Loucy (cell line): ENCODE measurements around the gene RAPSN.

Source experiments
- H2AFZ ChIP-seq: fragments of 200-600 bp; sonication (generic); 2 replicates; pipeline ENCODE4 v1.6.0; 2016; ENCODE audit warnings: antibody characterized with exemption, mild to moderate bottlenecking, low read length, moderate library complexity
- H3F3A ChIP-seq: fragments of 200-600 bp; 2 replicates; pipeline ENCODE4 v1.6.0; 2016; ENCODE audit warnings: antibody characterized with exemption, low read depth, mild to moderate bottlenecking
- H3K27me3 ChIP-seq: fragments of 200-600 bp; sonication (generic); 2 replicates; pipeline ENCODE4 v1.6.1; 2014; ENCODE audit warnings: low read length, mild to moderate bottlenecking; ENCODE audit not compliant: insufficient read depth, poor library complexity, severe bottlenecking
- H3K36me3 ChIP-seq: fragments of 200-600 bp; sonication (generic); 2 replicates; pipeline ENCODE4 v1.6.1; 2016; ENCODE audit warnings: low read length; ENCODE audit not compliant: insufficient read depth
- H3K4me1 ChIP-seq: fragments of 200-600 bp; sonication (generic); 2 replicates; pipeline ENCODE4 v1.5.1; 2014; ENCODE audit warnings: low read length, mild to moderate bottlenecking; ENCODE audit not compliant: insufficient read depth, poor library complexity, severe bottlenecking
- H3K4me2 ChIP-seq: fragments of 200-600 bp; sonication (generic); 2 replicates; pipeline ENCODE4 v1.6.0; 2014; ENCODE audit warnings: antibody characterized with exemption, low read length, low read depth, mild to moderate bottlenecking; ENCODE audit not compliant: poor library complexity, severe bottlenecking
- H3K4me3 ChIP-seq: fragments of 200-600 bp; sonication (generic); 2 replicates; pipeline ENCODE4 v1.5.1; 2014; ENCODE audit warnings: low read length, mild to moderate bottlenecking, mixed read lengths; ENCODE audit not compliant: poor library complexity, severe bottlenecking
- H3K79me2 ChIP-seq: fragments of 200-600 bp; sonication (generic); 2 replicates; pipeline ENCODE4 v1.6.1; 2014; ENCODE audit warnings: low read length; ENCODE audit not compliant: insufficient read depth
- H3K9ac ChIP-seq: fragments of 200-600 bp; sonication (generic); 2 replicates; pipeline ENCODE4 v1.6.0; 2014; ENCODE audit warnings: mild to moderate bottlenecking, low read depth, low read length, moderate library complexity; ENCODE audit not compliant: poor library complexity, severe bottlenecking
- H3K9me2 ChIP-seq: fragments of 200-600 bp; sonication (generic); replicated peaks from 2 replicates; pipeline ENCODE4 v1.6.1; 2016; ENCODE audit warnings: low read depth, low read length, mixed read lengths
- H3K9me3 ChIP-seq: fragments of 200-600 bp; sonication (generic); 2 replicates; pipeline ENCODE4 v1.6.1; 2014; ENCODE audit warnings: mild to moderate bottlenecking, antibody characterized with exemption, low read length, low read depth; ENCODE audit not compliant: insufficient read depth
- H4K20me1 ChIP-seq: fragments of 200-600 bp; sonication (generic); 2 replicates; pipeline ENCODE4 v1.6.0; 2014; ENCODE audit warnings: antibody characterized with exemption, low read length, mild to moderate bottlenecking; ENCODE audit not compliant: insufficient read depth, poor library complexity, severe bottlenecking
- CTCF ChIP-seq: fragments of 200-600 bp; sonication (generic); conservative IDR thresholded peaks from 2 replicates; pipeline ENCODE4 v1.5.1; 2014; ENCODE audit warnings: mild to moderate bottlenecking, antibody characterized with exemption, low read length
- EZH2phosphoT487 ChIP-seq: fragments of 200-600 bp; IDR thresholded peaks from 2 replicates; pipeline ENCODE4 v1.6.1; 2018; ENCODE audit warnings: antibody characterized with exemption, mild to moderate bottlenecking, moderate library complexity, borderline replicate concordance

The RAPSN gene

GRCh38 chr11:47415091-47415854 is 33.7 kb downstream of the RAPSN start:
- H4K20me1 ChIP-seq = no peaks in the 10 kb centered on the region
- H3K4me2 ChIP-seq = no peak overlapping the region
- H3F3A ChIP-seq = no peaks in the 10 kb centered on the region
- no peak overlapping the region for H2AFZ ChIP-seq
- no peaks in the 10 kb centered on the region for H3K9me3 ChIP-seq
- TF ChIP-seq EZH2phosphoT487 = no peak
- TF ChIP-seq CTCF = no peak
- H3K9ac ChIP-seq = no peak overlapping the region
- H3K27me3 ChIP-seq = no peaks in the 10 kb centered on the region
- no peaks in the 10 kb centered on the region for H3K9me2 ChIP-seq
- no peaks in the 10 kb centered on the region for H3K79me2 ChIP-seq
- H3K4me3 ChIP-seq = no peak overlapping the region
- H3K4me1 ChIP-seq = no peaks in the 10 kb centered on the region
- H3K36me3 ChIP-seq = peaks cover 27% of the 10 kb centered on the region; the same call in 1 of the 2 replicates

DNA sequence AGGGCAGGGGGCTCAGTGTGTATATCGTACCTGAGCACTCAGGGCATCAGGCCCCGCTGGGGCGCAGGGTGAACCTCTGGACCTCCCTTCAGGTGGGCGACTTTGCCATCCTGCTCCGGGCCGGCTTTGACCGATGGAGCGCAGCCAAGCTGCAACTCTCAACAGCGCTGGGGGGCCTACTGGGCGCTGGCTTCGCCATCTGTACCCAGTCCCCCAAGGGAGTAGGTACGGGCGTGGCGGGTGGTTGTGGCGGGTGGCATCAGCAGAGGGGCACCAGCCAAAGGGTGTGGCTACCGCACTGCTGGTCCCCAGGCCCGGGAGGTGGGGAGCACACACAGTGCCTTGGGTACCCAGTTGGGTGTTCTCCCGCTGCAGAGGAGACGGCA is 34.3 kb downstream of the RAPSN start:
- Histone ChIP-seq H2AFZ (no peak overlapping the region), H3K27me3 (no peaks in the 10 kb centered on the region), H3F3A (no peaks in the 10 kb centered on the region), H3K4me1 (peaks cover under 1% of the 10 kb centered on the region), H3K4me3 (no peak overlapping the region), H3K9ac (no peak overlapping the region), H4K20me1 (no peaks in the 10 kb centered on the region), H3K9me3 (no peaks in the 10 kb centered on the region), H3K36me3 (peaks cover 21% of the 10 kb centered on the region; the same call in 1 of the 2 replicates), H3K79me2 (no peaks in the 10 kb centered on the region), H3K9me2 (no peaks in the 10 kb centered on the region), H3K4me2 (no peak overlapping the region)
- TF ChIP-seq EZH2phosphoT487 = no peak
- no peak for TF ChIP-seq CTCF

DNA sequence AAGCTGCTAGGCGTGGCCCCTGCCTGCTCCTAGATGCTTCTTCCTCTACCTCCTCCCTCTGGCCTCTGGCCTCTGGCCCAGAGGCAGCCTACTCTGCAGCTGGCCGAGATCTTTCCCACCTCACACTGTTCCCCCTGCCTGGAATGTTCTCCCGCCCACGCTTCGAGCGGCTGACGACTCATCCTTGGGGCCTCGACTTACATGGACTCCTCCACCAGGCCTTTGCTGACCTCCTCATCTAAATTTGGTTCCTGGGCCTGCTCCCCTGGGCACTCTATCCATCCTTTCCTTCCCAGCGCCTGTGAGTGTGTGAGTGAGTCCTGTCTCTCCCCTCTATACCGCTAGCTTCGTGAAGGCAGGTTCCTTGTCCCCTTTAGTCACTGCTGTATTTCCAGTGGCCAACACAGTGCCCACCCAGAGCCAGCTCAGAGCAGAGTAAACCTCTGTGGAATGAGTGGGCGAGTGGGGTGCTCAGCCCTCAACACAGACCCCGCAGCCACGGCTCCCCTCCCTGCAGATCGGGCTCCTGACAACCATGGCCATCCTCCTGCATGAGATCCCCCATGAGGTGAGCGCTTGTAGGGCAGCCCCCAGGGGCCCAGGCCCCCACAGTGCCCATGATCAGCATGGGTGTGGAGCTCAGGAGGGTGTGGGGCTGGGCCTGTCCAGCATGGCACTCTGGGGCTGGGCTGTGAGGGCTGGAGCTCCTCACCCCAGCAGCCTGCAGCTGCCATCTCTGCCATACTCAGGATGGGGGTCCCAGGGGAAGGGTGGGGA is 34.8 kb downstream of the RAPSN start:
- Histone ChIP-seq H3K79me2 (peaks cover 4% of the 10 kb centered on the region; the same call in 1 of the 2 replicates), H4K20me1 (no peaks in the 10 kb centered on the region), H3K9ac (no peak overlapping the region), H3F3A (no peaks in the 10 kb centered on the region), H3K9me3 (no peaks in the 10 kb centered on the region), H3K4me2 (no peak overlapping the region), H2AFZ (no peak overlapping the region), H3K4me1 (peaks cover 6% of the 10 kb centered on the region), H3K36me3 (peaks cover 18% of the 10 kb centered on the region; the same call in 1 of the 2 replicates), H3K27me3 (no peaks in the 10 kb centered on the region), H3K9me2 (no peaks in the 10 kb centered on the region), H3K4me3 (no peak overlapping the region)
- no peak for TF ChIP-seq CTCF
- no peak for TF ChIP-seq EZH2phosphoT487
